Smooth muscle cell (in vitro differentiated cells): Measurements from ENCODE around the gene CNBP. TPM values are rescaled to one million over a fixed set of nuclear protein-coding genes. Genes with fewer than 3 reads are reported as not detected.

ENCODE experiments used
- DNase-seq: peaks from one replicate; lab custom pipeline; 2025; ENCODE audit not compliant: unreplicated experiment; lab: John Stamatoyannopoulos, UW
- H2AFZ ChIP-seq: fragments of 200-600 bp; sonication (generic); 2 replicates; pipeline ENCODE4 v1.6.0; 2016; ENCODE audit warnings: antibody characterized with exemption, low read depth, mild to moderate bottlenecking
- H3F3A ChIP-seq: fragments of 200-600 bp; sonication (generic); 2 replicates; pipeline ENCODE4 v1.6.0; 2017; ENCODE audit warnings: antibody characterized with exemption, low read depth
- H3K27ac ChIP-seq: fragments of 200-600 bp; sonication (generic); 2 replicates; pipeline ENCODE4 v1.5.1; 2016; ENCODE audit warnings: low read depth, mild to moderate bottlenecking
- H3K27me3 ChIP-seq: fragments of 200-600 bp; sonication (generic); 2 replicates; pipeline ENCODE4 v1.6.1; 2016; ENCODE audit warnings: low read depth, mild to moderate bottlenecking
- H3K36me3 ChIP-seq: fragments of 200-600 bp; sonication (generic); 2 replicates; pipeline ENCODE4 v1.5.1; 2016; ENCODE audit warnings: low read depth
- H3K4me1 ChIP-seq: fragments of 200-600 bp; sonication (generic); 2 replicates; pipeline ENCODE4 v1.5.1; 2016; ENCODE audit warnings: low read depth
- H3K4me2 ChIP-seq: fragments of 200-600 bp; sonication (generic); 2 replicates; pipeline ENCODE4 v1.6.0; 2016; ENCODE audit warnings: mild to moderate bottlenecking
- H3K4me3 ChIP-seq: fragments of 200-600 bp; sonication (generic); 2 replicates; pipeline ENCODE4 v1.5.1; 2016; ENCODE audit warnings: mild to moderate bottlenecking
- H3K79me2 ChIP-seq: fragments of 200-600 bp; sonication (generic); 2 replicates; pipeline ENCODE4 v1.6.0; 2016; ENCODE audit warnings: low read depth, mild to moderate bottlenecking
- H3K9ac ChIP-seq: fragments of 200-600 bp; sonication (generic); 2 replicates; pipeline ENCODE4 v1.6.0; 2016; ENCODE audit warnings: low read depth
- H3K9me3 ChIP-seq: fragments of 200-600 bp; sonication (generic); replicated peaks from 2 replicates; pipeline ENCODE4 v1.5.1; 2016; ENCODE audit warnings: low read depth
- H4K20me1 ChIP-seq: fragments of 200-600 bp; sonication (generic); 2 replicates; pipeline ENCODE4 v1.6.0; 2016; ENCODE audit warnings: low read depth
- WGBS: methylation state at CpG from one replicate; pipeline ENCODE4 v1.1.7; 2016; ENCODE audit warnings: low lambda C conversion rate; 5-methylcytosine and 5-hydroxymethylcytosine counted together
- polyA plus RNA-seq: library from polyadenylated mRNA; unstranded; fragments of >200 nt; fragmentation: Nextera tagmentation; extraction: Ambion mirVana; gene quantifications from 2 replicates; pipeline ENCODE4 v1.2.1, GENCODE V29; 2016
- total RNA-seq: library from RNA; depleted of rRNA; stranded (reverse); fragments of >200 nt; gene quantifications from 2 replicates; pipeline ENCODE4 v1.2.3, GENCODE V29; 2014
- TF ChIP-seq, protein P1 (sequence below): fragments of 200-600 bp; sonication (generic); IDR thresholded peaks from 2 replicates; pipeline ENCODE4 v1.5.1; 2017; ENCODE audit warnings: borderline replicate concordance, mild to moderate bottlenecking, antibody characterized with exemption; ENCODE audit not compliant: insufficient read depth, poor library complexity, severe bottlenecking

Gene CNBP
- total RNA-seq (181 and 185 TPM in 2 replicates), polyA plus RNA-seq (198 and 229 TPM in 2 replicates)

DNA sequence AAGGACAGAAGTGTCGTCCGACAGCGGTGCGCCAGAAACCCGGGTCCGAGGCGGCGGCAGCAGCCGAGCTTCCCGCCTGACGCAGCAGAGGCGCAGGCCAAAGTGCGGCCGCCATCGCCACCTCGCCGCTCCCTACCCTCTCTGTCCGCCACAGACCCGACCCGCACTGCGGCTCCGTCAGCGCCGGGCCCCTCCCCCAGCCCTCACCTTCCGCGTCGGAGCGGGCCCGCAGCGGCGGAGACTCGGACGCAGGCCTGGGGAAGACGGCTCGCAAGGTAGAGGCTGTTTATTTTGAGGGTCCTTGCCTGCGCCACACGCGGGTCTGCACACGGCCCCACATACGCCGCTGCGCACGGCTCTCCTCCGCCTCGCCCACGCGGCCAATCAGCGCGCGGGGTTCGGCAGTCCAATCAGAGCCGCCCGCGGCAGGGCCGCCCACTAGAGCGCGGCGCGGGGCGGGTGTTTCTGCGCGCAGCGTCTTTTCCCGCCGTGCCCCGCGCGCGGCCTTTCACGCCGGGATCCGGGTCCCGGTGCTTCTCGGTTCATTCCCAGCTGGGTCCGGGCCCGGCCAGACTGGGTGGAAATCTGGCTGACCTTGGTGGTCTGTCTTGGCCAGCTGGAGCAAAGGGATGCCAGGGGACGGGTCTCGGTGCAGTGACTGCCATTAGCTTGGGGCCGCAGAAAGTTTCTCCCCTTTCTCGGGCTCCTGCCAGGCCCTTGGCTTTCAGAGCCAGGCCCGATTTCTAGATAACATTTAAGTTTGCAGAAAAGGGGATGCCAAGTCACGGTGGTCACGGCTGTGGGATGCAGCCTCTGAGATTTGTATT is at the start of gene CNBP:
Gene CNBP, minus strand, starts transcription at position 328 of the 827 bp plus-strand sequence. CDS start 12,139 bp downstream, outside the sequence.
- TF ChIP-seq, protein P1, sequence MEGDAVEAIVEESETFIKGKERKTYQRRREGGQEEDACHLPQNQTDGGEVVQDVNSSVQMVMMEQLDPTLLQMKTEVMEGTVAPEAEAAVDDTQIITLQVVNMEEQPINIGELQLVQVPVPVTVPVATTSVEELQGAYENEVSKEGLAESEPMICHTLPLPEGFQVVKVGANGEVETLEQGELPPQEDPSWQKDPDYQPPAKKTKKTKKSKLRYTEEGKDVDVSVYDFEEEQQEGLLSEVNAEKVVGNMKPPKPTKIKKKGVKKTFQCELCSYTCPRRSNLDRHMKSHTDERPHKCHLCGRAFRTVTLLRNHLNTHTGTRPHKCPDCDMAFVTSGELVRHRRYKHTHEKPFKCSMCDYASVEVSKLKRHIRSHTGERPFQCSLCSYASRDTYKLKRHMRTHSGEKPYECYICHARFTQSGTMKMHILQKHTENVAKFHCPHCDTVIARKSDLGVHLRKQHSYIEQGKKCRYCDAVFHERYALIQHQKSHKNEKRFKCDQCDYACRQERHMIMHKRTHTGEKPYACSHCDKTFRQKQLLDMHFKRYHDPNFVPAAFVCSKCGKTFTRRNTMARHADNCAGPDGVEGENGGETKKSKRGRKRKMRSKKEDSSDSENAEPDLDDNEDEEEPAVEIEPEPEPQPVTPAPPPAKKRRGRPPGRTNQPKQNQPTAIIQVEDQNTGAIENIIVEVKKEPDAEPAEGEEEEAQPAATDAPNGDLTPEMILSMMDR, result no peak
- no peaks in the 10 kb centered on the region for H3F3A ChIP-seq
- peak within 1 kb of the TSS; percentile 90 for H3K27ac ChIP-seq
- no peaks in the 10 kb centered on the region for H3K9me3 ChIP-seq
- peak within 1 kb of the TSS; percentile 86 for H3K4me2 ChIP-seq
- 1% methylated on average over 71 of the region's 83 CpGs for WGBS
- peak within 1 kb of the TSS; percentile 91 for H3K9ac ChIP-seq
- peak within 1 kb of the TSS; percentile 92 for H2AFZ ChIP-seq
- H3K27me3 ChIP-seq, result no peaks in the 10 kb centered on the region
- DNase-seq, result peak; percentile 67
- no peaks in the 10 kb centered on the region for H3K36me3 ChIP-seq
- H3K79me2 ChIP-seq, result peaks cover 64% of the 10 kb centered on the region
- peaks cover 24% of the 10 kb centered on the region for H3K4me1 ChIP-seq
- peaks cover 44% of the 10 kb centered on the region for H4K20me1 ChIP-seq
- H3K4me3 ChIP-seq, result peak within 1 kb of the TSS; percentile 96

DNA sequence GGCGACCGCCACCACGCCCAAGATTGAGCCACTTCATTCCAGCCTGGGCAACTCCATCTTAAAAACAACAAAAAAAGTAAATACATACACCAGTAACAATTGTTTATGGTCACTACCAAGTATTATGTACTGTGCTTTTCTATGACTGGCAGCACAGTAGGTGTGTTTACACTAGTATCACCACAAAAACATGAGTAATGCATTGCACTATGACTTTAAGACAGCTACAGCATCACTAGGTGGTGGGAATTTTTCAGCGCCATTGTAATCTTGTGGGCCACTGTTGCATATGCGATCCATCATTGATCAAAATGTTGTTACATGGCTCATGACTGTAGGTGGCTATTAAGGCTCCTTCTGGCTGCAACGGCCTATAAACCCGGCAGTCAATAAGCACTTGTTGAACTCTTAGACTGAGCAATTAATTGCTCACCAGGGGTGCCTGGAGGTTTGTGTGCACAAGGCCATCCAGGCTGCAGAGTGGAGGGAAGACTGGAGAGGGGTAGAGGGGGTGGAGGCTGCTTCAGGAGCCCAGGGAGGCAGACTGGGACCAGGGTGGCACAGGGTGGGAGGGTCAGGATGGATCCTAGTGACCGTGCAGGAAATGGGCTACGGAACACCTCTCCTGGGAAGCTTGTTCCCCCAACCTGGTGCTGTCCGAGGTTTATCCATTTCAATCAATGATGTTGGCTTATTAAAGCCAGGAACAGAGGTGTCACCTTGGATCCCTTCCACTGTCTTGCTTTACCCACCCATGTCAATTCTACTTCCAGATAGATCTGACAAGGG is 47.8 kb upstream of the CNBP start:
- TF ChIP-seq, protein P1, result no peak
- no peak overlapping the region for H3K9ac ChIP-seq
- H3K27ac ChIP-seq, result peak overlapping the region; percentile 69
- H3K9me3 ChIP-seq, result no peaks in the 10 kb centered on the region
- peaks cover 3% of the 10 kb centered on the region for H3F3A ChIP-seq
- no peaks in the 10 kb centered on the region for H3K36me3 ChIP-seq
- H3K27me3 ChIP-seq, result no peaks in the 10 kb centered on the region
- H2AFZ ChIP-seq, result no peak overlapping the region
- DNase-seq, result no peak
- no peaks in the 10 kb centered on the region for H3K79me2 ChIP-seq
- H4K20me1 ChIP-seq, result no peaks in the 10 kb centered on the region
- no peaks in the 10 kb centered on the region for H3K4me1 ChIP-seq
- 86% methylated on average over 9 of the region's 10 CpGs for WGBS
- H3K4me2 ChIP-seq, result no peak overlapping the region
- H3K4me3 ChIP-seq, result no peak overlapping the region

DNA sequence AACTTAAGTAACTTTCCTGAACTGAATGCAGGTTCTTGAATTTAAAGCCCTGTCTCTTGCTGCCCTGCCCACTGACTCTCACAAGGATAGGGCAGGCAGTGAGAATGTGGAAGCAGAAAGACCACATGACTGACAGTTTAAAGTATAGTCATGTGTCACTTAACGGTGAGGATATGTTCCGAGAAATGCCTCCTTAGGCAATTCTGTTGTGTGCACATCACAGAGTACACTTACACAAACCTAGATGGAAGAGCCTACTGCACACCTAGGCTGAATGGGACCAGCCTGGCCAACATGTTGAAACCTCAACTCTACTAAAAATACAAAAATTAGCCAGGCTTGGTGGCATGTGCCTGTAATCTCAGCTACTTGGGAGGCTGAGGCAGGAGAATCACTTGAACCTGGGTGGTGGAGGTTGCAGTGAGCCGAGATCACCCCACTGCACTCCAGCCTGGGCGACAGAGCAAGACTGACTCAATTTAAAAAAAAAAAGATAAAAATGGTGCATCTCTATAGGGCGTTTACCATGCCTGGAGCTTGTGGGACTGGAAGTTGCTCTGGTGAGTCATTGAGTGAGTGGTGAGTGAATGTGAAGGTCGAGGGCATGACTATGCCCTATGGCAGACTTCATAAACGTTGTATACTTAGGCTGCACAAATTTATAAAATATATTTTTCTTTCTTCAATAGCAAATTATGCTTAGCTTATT is 46.8 kb upstream of the CNBP start:
- H3K4me3 ChIP-seq, result no peak overlapping the region
- peak overlapping the region; percentile 69 for H3K27ac ChIP-seq
- 35% methylated on average over 7 of the region's 7 CpGs for WGBS
- no peak overlapping the region for H3K9ac ChIP-seq
- H3K4me1 ChIP-seq, result no peaks in the 10 kb centered on the region
- no peaks in the 10 kb centered on the region for H3K9me3 ChIP-seq
- no peak overlapping the region for H2AFZ ChIP-seq
- H4K20me1 ChIP-seq, result no peaks in the 10 kb centered on the region
- H3K79me2 ChIP-seq, result no peaks in the 10 kb centered on the region
- TF ChIP-seq, protein P1, result no peak
- H3K4me2 ChIP-seq, result no peak overlapping the region
- no peaks in the 10 kb centered on the region for H3K27me3 ChIP-seq
- DNase-seq, result no peak
- no peaks in the 10 kb centered on the region for H3K36me3 ChIP-seq
- peaks cover 5% of the 10 kb centered on the region for H3F3A ChIP-seq
